HG02588 (cell line): ENCODE data around the gene TRIM15.
"Not testable (repeated sequence)": the region's sequence is repeated elsewhere in the genome, so short reads cannot be mapped to it uniquely, and the experiment has no call there.

Experiments
- ATAC-seq: cut with Tn5 transposase; IDR thresholded peaks from one replicate; pipeline ENCODE4 v1.9.1; 2021; ENCODE audit warnings: mild to moderate bottlenecking, moderate library complexity; ENCODE audit not compliant: unreplicated experiment

The TRIM15 gene

DNA sequence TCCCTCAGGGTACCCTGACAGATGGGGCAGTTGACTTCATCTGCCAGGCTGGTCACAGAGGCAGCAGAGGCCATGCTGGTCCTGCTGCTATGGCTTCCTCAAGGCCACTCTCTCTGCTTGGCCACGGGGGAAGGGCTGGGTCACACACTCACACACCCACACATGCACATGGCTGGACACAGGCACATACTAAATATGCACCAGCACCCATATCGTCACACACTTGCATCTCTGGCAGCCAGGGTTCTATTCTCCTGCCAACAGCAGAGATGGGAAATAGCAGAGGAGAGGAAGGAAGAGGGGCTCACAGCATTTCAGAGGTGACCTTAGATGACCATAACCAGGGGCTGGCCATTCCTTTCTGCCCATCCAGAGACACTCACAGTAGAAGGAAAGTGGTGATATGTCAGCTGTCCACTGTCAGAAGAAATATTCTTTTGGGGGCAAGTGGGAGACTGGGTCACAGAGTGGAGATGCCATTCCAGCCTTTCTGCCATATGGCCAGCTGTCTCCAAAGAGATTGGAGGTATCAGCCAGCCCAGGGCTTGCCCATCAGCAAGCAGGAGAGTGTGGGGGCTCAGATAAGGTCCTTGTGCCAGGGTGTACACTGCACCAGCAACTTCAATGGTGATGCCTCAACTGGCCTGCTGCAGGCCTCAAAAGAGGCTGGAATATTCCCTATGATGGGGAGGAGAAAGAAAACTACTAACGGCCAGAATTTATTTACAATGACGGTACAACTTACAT lies 2.4 kb upstream of the TRIM15 start, which contains the start of gene TRIM10:
Gene TRIM10, minus strand, starts transcription at position 427 of the 747 bp plus-strand sequence. Its CDS starts 353 bp downstream, at position 74.
- no peak for ATAC-seq

DNA sequence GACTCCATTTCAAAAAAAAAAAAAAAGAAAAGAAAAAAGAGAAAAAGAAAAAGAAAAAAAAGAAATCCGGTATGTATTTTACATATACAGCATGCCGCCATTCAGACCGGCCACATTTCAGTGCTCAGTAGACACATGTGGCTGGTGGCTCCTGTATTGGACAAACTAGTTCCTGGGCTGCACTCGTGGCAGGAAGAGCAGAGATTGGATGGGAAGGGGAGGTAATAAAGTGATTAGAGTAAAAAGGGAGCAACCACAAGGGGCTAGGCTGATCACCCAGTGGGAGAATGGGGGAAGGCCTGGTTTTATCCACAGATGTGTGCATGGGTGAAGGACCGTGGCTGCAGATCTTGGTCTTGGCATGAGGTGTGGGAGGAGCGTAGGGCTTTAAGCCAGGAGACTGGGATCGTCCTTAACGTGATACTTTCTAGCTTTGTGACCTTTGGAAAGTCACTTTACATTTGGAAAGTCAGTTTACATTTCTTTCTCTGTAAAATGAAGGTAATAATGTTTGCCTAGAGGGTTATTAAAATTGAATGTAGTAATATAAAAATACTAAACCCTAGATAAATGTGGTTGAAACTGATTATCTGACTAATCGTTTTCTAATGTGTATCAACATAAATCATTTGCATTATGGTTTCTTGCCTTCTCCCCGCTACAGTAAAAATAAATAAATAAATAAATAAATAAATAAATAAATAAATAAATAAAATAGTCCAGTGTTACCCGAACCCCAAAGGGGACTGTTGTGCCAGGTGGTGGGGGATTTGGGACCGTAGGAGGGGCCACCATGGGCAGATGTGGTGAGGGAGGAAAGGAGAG lies 869 bp upstream of the TRIM15 start:
- no peak for ATAC-seq

DNA sequence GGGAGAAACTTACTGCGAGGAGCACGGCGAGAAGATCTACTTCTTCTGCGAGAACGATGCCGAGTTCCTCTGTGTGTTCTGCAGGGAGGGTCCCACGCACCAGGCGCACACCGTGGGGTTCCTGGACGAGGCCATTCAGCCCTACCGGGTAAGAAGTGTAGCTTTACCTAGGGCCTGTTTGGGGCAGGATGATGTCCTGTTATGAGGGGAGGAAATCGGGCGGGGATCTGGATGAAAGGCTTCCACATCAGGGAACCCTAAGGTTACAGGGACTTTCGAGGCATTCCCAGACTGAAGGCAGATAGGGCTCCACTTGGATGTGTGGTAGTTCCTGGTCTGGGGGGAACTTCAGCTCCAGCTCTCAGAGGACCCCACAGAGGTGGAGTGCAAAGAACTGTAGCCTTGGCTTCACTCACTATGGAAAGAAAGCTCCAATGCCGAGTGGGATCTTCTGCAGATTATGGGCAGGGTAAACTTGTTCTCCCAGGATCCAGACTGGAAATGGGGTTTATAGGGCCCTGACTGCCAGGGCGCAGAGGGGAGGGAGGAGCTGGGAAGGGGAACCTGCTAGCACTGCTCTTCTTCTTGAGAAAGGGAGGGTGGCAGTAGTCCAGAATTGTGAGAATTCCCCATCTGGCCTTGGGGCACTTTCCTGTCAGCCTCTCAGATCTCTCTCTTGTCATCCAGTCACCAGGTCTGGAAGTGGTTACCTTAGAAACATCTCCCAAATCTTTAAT lies 740 bp downstream of the TRIM15 start:
- no peak for ATAC-seq

DNA sequence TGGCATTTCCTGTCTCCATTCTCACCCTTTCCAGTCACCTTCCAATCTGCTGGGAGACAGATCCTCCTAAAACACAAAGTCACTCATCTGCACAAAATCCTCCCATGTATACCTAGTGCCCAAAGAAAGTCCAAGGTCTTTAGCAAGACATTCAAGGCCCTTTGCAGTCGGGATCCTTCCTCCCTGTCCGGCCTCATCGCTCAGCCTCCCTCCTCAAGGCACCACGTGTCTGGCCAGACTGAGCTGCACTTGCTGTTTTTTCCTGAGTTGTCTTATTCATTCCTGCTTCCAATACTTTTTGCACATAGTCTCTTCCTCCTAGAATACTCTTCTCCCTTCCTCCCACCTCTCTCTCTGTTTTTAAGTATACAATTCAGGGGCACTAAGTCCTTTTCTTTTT lies 1.4 kb downstream of the TRIM15 start:
- no peak for ATAC-seq

DNA sequence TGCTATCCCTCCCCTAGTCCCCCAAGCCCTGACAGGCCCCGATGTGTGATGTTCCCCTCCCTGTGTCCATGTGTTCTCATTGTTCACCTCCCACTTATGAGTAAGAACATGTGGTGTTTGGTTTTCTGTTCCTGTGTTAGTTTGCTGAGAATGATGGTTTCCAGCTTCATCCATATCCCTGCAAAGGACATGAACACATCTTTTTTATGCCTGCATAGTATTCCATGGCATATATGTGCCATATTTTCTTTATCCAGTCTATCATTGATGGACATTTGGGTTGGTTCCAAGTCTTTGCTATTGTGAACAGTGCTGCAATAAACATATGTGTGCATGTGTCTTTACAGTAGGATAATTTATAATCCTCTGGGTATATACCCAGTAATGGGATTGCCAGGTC lies 1.9 kb downstream of the TRIM15 start:
- not testable (repeated sequence) for ATAC-seq

DNA sequence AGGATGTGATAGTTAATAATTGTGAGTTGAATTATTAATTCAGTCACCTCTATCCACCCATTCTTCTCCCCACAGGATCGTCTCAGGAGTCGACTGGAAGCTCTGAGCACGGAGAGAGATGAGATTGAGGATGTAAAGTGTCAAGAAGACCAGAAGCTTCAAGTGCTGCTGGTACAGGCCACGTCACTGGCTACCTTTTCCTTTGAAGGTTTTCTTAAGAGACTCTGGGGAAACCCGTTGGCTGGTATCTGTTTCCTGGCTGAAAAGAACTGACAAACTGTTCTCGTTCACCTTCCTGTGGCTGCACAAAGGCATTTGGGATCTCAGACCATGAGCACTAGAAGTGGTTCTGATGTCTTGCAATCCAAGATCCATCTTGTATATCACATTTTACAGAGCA lies 3.8 kb downstream of the TRIM15 start:
- ATAC-seq, result no peak

DNA sequence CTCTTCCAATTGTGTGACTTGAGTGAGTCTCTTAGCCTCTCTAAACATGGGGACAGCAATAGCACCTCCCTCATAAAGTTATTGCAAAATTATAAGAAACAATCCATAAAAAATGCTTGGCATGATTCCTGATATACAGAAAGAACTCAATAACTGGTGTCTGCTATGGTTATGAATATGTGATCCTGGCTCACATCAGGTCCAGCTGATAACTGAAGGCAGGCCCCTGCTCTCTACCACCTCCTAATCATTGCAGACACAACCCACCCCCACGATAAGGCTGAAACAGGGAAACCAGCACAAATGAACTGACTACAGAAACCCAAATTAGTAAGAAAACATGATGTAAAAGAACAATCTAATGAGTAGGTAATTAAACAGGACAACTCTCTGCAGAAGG lies 5.4 kb downstream of the TRIM15 start:
- ATAC-seq, result no peak

DNA sequence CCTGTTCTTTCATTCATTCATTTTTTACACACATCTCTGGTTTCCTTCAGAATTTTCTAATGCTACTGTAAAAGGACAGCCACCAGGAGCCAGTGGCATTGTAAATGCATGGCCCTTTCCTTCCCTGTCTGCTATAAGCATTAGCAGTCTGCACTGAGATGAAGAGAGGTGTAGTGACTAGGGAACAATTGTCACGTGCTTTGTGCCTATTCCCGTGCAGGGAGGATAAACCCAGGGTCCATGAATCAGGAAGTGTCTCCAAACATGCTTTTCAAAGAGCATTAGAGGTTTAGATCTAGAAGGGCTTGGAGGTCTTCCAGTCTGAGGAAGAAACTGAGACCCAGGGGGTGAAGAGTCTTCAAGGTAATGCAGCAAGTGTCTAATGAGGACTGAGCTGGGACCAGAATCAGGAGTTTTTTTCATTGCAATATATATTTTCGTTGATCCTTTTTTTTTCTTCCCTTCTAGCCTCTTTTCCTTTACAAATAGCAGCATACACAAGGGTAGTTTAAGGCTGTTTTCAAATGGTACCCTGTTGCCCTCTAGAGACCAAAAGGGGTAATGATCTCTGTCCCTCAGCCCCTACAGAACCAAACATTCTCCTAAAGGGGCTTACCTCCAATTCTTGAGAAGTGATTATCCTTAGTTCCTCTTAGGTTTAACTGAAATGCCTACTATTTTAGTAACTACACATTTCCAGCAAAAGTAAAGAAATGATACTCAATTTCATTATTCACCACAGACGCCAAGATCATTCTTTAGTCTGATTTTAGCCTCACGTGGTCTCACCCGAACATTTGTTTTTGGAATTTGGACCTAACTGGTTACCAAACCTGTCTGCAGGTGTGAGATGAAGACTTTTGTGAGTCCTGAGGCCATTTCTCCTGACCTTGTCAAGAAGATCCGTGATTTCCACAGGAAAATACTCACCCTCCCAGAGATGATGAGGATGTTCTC lies 6.6 kb downstream of the TRIM15 start:
- no peak for ATAC-seq

DNA sequence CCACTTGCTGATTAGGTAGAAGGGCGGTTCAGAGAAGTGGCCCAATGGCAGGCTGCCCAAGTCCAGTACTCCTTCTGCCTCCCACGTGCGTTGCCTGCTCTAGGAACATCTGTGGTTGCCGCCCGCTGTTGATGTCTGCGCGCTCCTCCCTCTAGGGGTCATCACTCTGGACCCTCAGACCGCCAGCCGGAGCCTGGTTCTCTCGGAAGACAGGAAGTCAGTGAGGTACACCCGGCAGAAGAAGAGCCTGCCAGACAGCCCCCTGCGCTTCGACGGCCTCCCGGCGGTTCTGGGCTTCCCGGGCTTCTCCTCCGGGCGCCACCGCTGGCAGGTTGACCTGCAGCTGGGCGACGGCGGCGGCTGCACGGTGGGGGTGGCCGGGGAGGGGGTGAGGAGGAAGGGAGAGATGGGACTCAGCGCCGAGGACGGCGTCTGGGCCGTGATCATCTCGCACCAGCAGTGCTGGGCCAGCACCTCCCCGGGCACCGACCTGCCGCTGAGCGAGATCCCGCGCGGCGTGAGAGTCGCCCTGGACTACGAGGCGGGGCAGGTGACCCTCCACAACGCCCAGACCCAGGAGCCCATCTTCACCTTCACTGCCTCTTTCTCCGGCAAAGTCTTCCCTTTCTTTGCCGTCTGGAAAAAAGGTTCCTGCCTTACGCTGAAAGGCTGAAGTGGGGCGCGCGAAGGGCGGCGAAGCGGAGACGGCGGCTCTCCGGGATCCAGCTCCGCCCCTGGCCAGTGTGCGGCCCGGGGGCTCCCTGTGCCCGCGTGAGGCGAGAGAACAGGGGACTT lies 8.5 kb downstream of the TRIM15 start:
- no peak for ATAC-seq

DNA sequence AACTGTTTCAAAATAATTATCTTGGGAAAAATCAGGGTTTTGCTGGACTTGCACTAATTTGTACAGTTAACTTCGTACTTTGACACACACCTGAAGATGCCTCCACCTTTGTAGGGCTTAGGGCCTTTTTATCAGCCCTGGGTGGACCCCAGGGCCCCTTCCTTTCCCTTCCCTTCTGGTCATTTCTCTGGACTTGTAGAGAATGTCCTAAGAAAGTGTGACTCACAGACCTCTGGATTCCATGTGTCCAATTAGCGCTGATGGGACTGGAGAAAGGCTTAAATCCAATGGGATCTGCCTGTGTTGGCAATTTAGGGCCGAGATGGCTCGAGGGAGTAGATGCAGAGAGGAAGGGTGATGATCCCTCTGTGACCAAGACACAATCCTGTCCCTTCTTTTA lies 9.3 kb downstream of the TRIM15 start:
- no peak for ATAC-seq

DNA sequence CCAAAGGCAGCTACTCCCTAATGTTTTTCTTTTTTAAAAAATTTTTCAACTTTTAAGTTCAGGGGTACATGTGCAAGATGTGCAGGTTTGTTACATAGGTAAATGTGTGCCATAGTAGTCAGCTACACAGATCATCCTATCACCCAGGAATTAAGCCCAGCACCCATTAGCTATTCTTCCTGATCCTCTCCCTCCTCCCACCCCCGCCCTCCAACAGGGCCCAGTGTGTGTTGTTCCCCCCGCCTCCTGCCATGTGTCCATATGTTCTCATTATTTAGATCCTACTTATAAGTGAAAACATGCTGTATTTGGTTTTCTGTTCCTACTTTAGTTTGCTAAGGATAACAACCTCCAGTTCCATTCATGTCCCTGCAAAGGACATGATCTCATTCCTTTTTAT lies 12.4 kb downstream of the TRIM15 start:
- no peak for ATAC-seq

DNA sequence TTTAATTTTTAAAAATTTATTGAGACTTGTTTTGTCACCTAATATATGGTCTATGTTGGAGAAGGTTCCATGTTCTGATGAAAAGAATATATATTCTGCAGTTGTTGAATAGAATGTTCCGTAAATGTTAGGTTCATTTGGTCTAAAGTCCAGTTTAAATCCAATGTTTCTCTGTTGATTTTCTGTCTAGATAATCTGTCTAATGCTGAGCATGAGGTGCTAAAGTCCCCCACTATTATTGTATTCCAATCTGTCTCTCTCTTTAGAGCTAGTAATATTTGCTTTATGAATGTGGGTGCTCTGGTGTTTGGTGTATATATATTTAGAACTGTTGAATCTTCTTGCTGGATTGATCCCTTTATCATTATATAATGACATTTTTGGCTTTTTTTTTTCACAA lies 15.5 kb downstream of the TRIM15 start:
- ATAC-seq, result no peak

DNA sequence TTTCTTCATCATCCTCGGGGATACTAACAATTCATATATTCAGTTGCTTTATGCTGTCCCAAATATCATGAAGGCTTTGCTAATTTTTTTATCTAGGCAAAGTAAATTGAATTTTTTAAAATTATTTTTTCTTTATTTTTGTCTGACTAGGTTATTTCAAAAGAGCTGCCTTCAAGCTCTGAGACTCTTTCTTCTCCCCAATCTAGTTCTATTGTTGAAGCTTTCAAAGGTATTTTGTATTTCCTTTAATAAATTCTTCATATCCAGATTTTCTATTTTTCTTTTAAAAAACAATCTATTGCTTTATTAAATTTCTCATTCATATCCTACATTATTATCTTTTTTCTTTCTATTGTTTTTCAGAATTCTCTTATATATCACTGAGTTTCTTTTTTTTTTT lies 16.8 kb downstream of the TRIM15 start:
- no peak for ATAC-seq

DNA sequence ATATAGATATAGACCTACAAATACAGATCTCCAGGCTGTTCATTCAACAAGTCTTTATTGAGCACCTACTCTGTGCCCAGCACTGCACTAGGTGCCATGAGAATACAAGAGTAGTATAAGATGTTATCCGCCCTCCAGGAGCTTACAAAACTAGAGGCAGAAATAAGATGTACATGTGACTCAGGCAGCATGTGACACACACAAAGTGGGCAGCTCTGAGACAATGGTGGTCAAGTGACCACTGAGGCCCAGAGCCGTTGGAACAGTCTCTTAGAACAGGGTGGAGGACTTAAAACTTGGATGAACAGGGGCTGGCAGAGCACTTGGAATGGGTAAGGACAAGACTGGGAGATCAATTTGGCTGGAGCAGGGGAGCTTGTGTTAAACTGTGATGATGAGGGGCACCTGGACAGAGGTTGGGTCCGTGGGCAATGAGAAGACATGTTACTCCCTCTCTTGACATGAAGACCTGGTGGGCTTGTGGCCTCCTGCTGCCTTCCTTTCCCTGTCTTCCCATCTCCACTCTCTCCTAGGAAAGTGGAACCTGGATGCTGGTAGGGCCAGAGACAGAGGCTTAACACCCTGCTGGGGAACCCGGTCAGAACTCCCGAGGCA lies 21.2 kb downstream of the TRIM15 start:
- no peak for ATAC-seq

DNA sequence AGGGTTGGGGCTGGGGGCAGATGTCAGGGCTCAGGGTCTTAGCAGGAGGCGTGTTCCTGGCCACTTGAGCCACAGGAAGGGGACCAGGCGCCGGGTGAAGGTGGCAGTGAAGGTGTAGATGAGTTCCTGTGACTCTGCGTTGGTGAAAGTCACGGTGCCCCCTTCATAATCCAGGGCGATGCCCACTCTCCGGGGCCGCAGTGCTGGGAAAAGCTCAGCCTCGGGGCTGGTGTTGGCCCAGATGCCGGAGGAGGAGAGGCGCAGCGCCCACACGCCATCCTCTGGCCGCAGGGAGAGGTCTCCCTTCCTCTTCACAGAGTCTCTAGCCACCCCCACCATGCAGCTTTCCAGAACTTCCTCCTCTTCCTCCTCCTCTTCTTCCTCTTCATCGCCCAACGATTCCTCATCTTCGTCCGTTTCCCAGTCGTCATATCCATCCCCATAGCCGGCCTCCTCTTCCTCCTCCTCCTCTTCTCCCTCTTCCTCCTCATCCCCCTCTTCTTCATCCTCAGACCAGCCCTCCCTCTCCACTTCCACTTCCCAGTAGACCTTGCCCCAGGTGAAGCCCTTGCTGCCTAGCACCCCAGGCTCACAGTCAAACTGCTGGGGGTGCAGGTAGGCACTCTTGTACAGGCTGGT lies 22.6 kb downstream of the TRIM15 start:
- ATAC-seq, result no peak

DNA sequence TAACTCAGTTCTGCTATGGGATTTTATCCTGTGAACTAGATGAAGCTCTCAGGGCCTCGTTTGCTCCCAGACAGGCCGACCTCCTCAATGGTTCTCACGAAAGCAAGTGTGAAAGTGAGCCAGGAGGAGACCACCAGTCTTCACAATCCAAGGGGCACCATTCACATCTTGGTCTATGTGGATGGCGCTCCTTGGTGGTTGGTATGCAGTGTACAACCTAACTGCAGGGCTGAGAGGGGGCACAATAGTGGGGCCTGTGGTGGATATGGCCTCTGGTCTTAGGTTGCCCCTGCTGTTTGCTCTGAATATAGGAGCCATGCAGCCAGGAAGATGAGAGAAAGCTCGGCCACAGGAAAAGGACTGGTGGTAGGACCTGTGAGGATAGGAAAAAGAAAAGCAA lies 25.2 kb downstream of the TRIM15 start:
- no peak for ATAC-seq

DNA sequence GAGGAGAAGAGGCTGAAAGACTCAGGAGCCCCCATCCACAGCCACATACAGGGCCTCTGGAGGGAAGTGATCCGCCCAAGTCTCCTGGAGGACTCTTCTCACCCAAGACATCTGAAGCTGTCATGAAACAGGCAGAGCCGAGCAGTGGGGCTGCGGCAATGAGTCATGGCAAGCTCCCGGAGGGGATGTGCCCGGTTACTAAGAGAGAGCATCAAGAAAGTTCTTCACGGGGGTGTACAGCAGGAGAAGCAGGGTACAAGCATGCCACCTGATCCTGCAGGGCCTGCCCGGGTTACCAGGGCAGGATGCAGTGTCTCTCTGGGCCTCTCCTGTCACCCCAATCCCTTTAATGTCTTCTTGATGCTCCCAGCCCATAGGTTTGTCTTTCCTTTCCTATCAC lies 28.7 kb downstream of the TRIM15 start:
- no peak for ATAC-seq

DNA sequence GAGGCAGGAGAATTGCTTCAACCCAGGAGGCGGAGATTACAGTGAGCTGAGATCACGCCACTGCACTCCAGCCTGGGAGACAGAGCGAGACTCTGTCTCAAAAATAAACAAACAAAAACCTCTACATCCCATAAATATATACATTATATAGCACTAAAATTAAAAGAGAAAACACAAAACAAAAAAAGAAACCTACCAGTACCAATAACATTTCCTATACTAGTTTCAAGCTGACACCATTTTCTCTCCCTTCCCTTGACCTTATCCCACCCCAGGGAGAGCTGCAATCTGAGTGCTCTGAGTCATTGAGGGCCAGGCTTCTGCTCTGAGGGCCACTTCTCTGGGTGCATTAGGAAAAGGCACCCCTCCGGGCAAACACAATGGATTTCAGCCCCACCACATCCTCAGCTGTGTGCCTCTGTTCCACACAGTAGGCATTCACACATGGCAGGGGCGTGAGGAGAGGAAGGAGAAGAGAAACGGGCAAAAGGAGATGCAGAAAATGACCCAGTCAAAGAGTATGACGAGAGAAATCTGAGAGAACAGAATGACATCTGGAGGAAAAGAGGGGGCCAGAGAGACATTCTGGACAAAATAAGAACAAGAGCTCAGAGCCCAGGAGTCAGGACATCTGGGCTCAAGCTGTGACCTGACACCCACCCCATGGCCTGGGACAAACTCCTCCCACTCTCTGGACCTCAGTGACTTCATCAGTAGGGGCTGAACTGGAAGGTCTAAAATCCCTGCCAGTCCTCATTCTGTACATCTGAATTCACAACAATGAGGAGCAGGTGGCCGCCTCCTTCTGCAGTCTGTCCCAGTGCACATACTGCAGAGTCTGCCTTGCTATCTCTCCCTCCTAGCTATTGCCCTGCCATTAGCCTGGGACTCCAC lies 31.7 kb downstream of the TRIM15 start:
- no peak for ATAC-seq
